Muscle of back (tissue), 13 donors: Measurements from ENCODE around the gene POLR2I. TPM values are rescaled to one million over a fixed set of nuclear protein-coding genes. Genes with fewer than 3 reads are reported as not detected.
A peak's percentile ranks its signal among the peaks of the same experiment; 100 is the strongest.

ENCODE experiments used
- DNase-seq, 3 donors: peaks; one replicate each; pipeline versions ENCODE4 v3.0.0 to v3.0.0-alpha.2; 2013
- long read RNA-seq, 9 donors: transcript quantifications; one replicate each; lab custom pipeline, GENCODE V29; 2026
- polyA plus RNA-seq, 10 donors: library from polyadenylated mRNA; unstranded; fragments of 120-200 nt; gene quantifications; one replicate each; pipeline ENCODE4 v1.2.1, GENCODE V29; 2013; ENCODE audit not compliant: insufficient read length in 10 of 10

The POLR2I gene
- 10 to 100 TPM; 26.4 to 47.8 (median 40.6) TPM for polyA plus RNA-seq
- long read RNA-seq, donor 1, transcript POLR2I-201 (6 exons, 913 nt) = major isoform, 37 of 134 reads
- long read RNA-seq, donor 1, partial matches to known transcripts = 44 of 134 reads
- long read RNA-seq, donor 1, other reads (novel, unspliced or antisense) = 45 of 134 reads
- long read RNA-seq, donor 2, transcript POLR2I-201 (6 exons, 913 nt) = major isoform, 30 of 36 reads
- long read RNA-seq, donor 2, partial matches to known transcripts = 0 of 36 reads
- long read RNA-seq, donor 2, other reads (novel, unspliced or antisense) = 0 of 36 reads
- long read RNA-seq, donor 3 = 0 reads
- long read RNA-seq, donor 4, transcript POLR2I-201 (6 exons, 913 nt) = major isoform, 21 of 26 reads
- long read RNA-seq, donor 4, transcript POLR2I-206 (5 exons, 542 nt) = minor isoform, 5 of 26 reads
- long read RNA-seq, donor 4, partial matches to known transcripts = 0 of 26 reads
- long read RNA-seq, donor 4, other reads (novel, unspliced or antisense) = 0 of 26 reads
- long read RNA-seq, donor 5, transcript POLR2I-206 (5 exons, 542 nt) = minor isoform, 10 of 276 reads
- long read RNA-seq, donor 5, transcript POLR2I-201 (6 exons, 913 nt) = major isoform, 52 of 276 reads
- long read RNA-seq, donor 5, partial matches to known transcripts = 87 of 276 reads
- long read RNA-seq, donor 5, other reads (novel, unspliced or antisense) = 124 of 276 reads
- long read RNA-seq, donor 6, transcript POLR2I-206 (5 exons, 542 nt) = minor isoform, 8 of 182 reads
- long read RNA-seq, donor 6, transcript POLR2I-201 (6 exons, 913 nt) = major isoform, 48 of 182 reads
- long read RNA-seq, donor 6, partial matches to known transcripts = 64 of 182 reads
- long read RNA-seq, donor 6, other reads (novel, unspliced or antisense) = 62 of 182 reads
- long read RNA-seq, donor 7, transcript POLR2I-201 (6 exons, 913 nt) = major isoform, 27 of 30 reads
- long read RNA-seq, donor 7, partial matches to known transcripts = 0 of 30 reads
- long read RNA-seq, donor 7, other reads (novel, unspliced or antisense) = 0 of 30 reads
- long read RNA-seq, donor 8, transcript POLR2I-201 (6 exons, 913 nt) = major isoform, 30 of 37 reads
- long read RNA-seq, donor 8, partial matches to known transcripts = 0 of 37 reads
- long read RNA-seq, donor 8, other reads (novel, unspliced or antisense) = 0 of 37 reads
- long read RNA-seq, donor 9 = 0 reads

- DNase-seq = peak; percentile 99 to 100 (median 100)
Measured at GRCh38 chr19:36114721-36115452, at the start of gene POLR2I. Gene POLR2I, minus strand, starts transcription at chr19:36114875. Its CDS starts 19 bp downstream, at chr19:36114856.

- no peak for DNase-seq
Measured at GRCh38 chr19:36163813-36164212, 49.1 kb upstream of the POLR2I start.

GRCh38 chr19:36160821-36161596, 46.3 kb upstream of the POLR2I start:
- DNase-seq = no peak

- DNase-seq = no peak
Measured at GRCh38 chr19:36153126-36153525, 38.5 kb upstream of the POLR2I start.

GRCh38 chr19:36152352-36153091, 37.8 kb upstream of the POLR2I start, which contains the start of gene COX7A1:
Gene COX7A1, minus strand, starts transcription at chr19:36152447. Its CDS starts 40 bp downstream, at chr19:36152407.
- peak; percentile 79 to 91 (median 84) for DNase-seq

- DNase-seq = no peak
Measured at GRCh38 chr19:36152019-36152351, 37.3 kb upstream of the POLR2I start.

- peak; percentile 36 to 89 (median 73) for DNase-seq
Measured at GRCh38 chr19:36151144-36152018, 36.7 kb upstream of the POLR2I start.

GRCh38 chr19:36150586-36150985, 35.9 kb upstream of the POLR2I start:
- no peak for DNase-seq

- no peak for DNase-seq
Measured at GRCh38 chr19:36149673-36150406, 35.2 kb upstream of the POLR2I start.

GRCh38 chr19:36144624-36145023, 29.9 kb upstream of the POLR2I start:
- no peak for DNase-seq

- DNase-seq = no peak
Measured at GRCh38 chr19:36142496-36142895, 27.8 kb upstream of the POLR2I start.

GRCh38 chr19:36142046-36142445, 27.4 kb upstream of the POLR2I start:
- DNase-seq = no peak

- peak; percentile 74 to 81 (median 79) for DNase-seq
Measured at GRCh38 chr19:36141039-36141927, 26.6 kb upstream of the POLR2I start.

- peak; percentile 56 to 80 (median 59) for DNase-seq
Measured at GRCh38 chr19:36140304-36141038, 25.8 kb upstream of the POLR2I start.

GRCh38 chr19:36139473-36140303, 25.0 kb upstream of the POLR2I start, which contains the start of gene CAPNS1:
Gene CAPNS1, plus strand, starts transcription at chr19:36140066. Its CDS starts 946 bp downstream, at chr19:36141012.
- peak; percentile 97 to 99 (median 99) for DNase-seq
